Breast epithelium (tissue), 4 donors: ENCODE measurements around the gene CAPZA1. TPM values are rescaled to one million over a fixed set of nuclear protein-coding genes. Genes with fewer than 3 reads are reported as not detected.

Source experiments
- DNase-seq, 2 donors: peaks; one replicate each; pipeline ENCODE4 v3.0.0-alpha.2; 2019; ENCODE audit warnings: low spot score in 2 of 2
- H3K27ac ChIP-seq, 2 donors: fragments of 200-600 bp; sonication (generic) in 1 of 2; one replicate each; pipeline ENCODE4 v1.5.1; 2016 to 2019; ENCODE audit warnings: mild to moderate bottlenecking in 1 of 2
- H3K27me3 ChIP-seq, 2 donors: fragments of 200-600 bp; sonication (generic) in 1 of 2; one replicate each; pipeline versions ENCODE4 v1.5.1 to v1.6.0; 2017 to 2019; ENCODE audit warnings: control low read depth in 1 of 2, mild to moderate bottlenecking in 1 of 2
- H3K36me3 ChIP-seq: fragments of 200-600 bp; one replicate; pipeline ENCODE4 v1.5.1; 2019
- H3K4me1 ChIP-seq, 2 donors: fragments of 200-600 bp; sonication (generic); one replicate each; pipeline ENCODE4 v1.5.1; 2016 to 2019; ENCODE audit warnings: control low read depth in 1 of 2
- H3K4me3 ChIP-seq, 3 donors: fragments of 200-600 bp; sonication (generic); 1 replicate in 2 of 3; 2 replicates in 1 of 3; pipeline ENCODE4 v1.5.1; 2016 to 2019; ENCODE audit warnings: mild to moderate bottlenecking in 3 of 3, moderate library complexity in 2 of 3
- H3K9me3 ChIP-seq, 2 donors: fragments of 200-600 bp; sonication (generic) in 1 of 2; one replicate each; pipeline ENCODE4 v1.5.1; 2016 to 2019; ENCODE audit warnings: control low read depth in 1 of 2
- POLR2A ChIP-seq: fragments of 450-650 bp; IDR thresholded peaks from one replicate; pipeline ENCODE4 v1.6.1; 2016; ENCODE audit warnings: antibody characterized with exemption, mild to moderate bottlenecking, moderate library complexity
- POLR2AphosphoS5 ChIP-seq, 3 donors: sonication (generic); formaldehyde crosslinking; IDR thresholded peaks; one replicate each; pipeline ENCODE4 v1.6.1; 2017; ENCODE audit warnings: antibody characterized with exemption in 3 of 3
- intact Hi-C: fragments of 100-400 bp; cut with DNase I; formaldehyde crosslinking; loops from one replicate; pipeline ENCODE4 v1.15.1; 2023; ENCODE audit warnings: low total_unique reads
- total RNA-seq, 3 donors: library from RNA; depleted of rRNA; stranded (reverse); fragments of >200 nt; gene quantifications; one replicate each; pipeline ENCODE4 v1.1.0, GENCODE V29; 2016
- TF ChIP-seq, protein P1 (sequence below), 3 donors: fragments of 450-650 bp; IDR thresholded peaks; one replicate each; pipeline ENCODE4 v1.5.1; 2016 to 2017; ENCODE audit warnings: antibody characterized with exemption in 3 of 3, mild to moderate bottlenecking in 3 of 3, moderate library complexity in 3 of 3

CAPZA1 gene
- 100 to 1,000 TPM; 139 to 161 (median 142) TPM for total RNA-seq

GRCh38 chr1:112619518-112620376 is at the start of gene CAPZA1:
CAPZA1 (plus strand) TSS chr1:112619832; CDS start chr1:112619845, 13 bp downstream.
- TF ChIP-seq POLR2AphosphoS5 (IDR thresholded peaks at IDR 0.05) (peak; percentile 90 to 98 (median 91)), POLR2A (peak; percentile 94)
- TF ChIP-seq, protein P1, sequence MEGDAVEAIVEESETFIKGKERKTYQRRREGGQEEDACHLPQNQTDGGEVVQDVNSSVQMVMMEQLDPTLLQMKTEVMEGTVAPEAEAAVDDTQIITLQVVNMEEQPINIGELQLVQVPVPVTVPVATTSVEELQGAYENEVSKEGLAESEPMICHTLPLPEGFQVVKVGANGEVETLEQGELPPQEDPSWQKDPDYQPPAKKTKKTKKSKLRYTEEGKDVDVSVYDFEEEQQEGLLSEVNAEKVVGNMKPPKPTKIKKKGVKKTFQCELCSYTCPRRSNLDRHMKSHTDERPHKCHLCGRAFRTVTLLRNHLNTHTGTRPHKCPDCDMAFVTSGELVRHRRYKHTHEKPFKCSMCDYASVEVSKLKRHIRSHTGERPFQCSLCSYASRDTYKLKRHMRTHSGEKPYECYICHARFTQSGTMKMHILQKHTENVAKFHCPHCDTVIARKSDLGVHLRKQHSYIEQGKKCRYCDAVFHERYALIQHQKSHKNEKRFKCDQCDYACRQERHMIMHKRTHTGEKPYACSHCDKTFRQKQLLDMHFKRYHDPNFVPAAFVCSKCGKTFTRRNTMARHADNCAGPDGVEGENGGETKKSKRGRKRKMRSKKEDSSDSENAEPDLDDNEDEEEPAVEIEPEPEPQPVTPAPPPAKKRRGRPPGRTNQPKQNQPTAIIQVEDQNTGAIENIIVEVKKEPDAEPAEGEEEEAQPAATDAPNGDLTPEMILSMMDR (IDR thresholded peaks at IDR 0.05), result no peak
- peak; percentile 91 for DNase-seq
- H3K27ac ChIP-seq, result peak within 1 kb of the TSS; percentile 94 to 99
- H3K4me1 ChIP-seq, result peaks cover 8% of the 10 kb centered on the region in 2 donors
- H3K9me3 ChIP-seq, result no peaks in the 10 kb centered on the region
- intact Hi-C loops, result no loop called here
- H3K36me3 ChIP-seq, result no peaks in the 10 kb centered on the region
- H3K27me3 ChIP-seq, result no peaks in the 10 kb centered on the region
- H3K4me3 ChIP-seq, result peak within 1 kb of the TSS; percentile 69 to 87 (median 81)

DNA sequence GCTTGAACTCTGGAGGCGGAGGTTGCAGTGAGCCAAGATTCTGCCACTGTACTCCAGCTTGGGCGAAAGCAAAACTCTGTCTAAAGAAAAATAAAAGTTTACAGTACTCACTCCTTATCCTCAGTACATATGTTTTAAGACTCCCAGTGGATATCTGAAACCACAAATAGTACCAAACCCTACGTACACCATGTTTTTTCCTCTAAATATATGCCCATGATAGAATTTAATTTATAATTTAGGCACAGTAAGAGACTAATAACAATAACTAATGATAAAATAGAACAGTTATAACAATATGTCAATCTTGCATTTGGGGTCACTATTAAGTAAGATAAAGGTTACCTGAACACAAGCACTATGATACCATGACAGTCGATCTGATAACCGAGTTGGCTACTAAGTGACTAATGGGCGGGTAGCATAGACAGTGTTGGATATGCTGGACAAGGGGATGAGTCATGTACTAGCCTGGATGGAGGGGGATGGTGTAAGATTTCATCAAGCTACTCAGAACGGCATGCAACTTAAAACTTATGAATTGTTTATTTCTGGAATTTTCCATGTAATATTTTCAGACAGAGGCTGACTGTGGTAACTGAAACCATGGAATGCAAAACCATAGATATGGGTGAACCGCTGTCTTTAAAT is 44.4 kb upstream of the CAPZA1 start:
- DNase-seq, result no peak
- Histone ChIP-seq H3K9me3 (no peaks in the 10 kb centered on the region), H3K27ac (no peak overlapping the region), H3K27me3 (no peaks in the 10 kb centered on the region), H3K36me3 (no peaks in the 10 kb centered on the region), H3K4me1 (no peaks in the 10 kb centered on the region), H3K4me3 (no peak overlapping the region)
- intact Hi-C loops, result no loop called here
- no peak for TF ChIP-seq POLR2AphosphoS5 (IDR thresholded peaks at IDR 0.05)
- TF ChIP-seq, protein P1 (IDR thresholded peaks at IDR 0.05), result no peak
- no peak for TF ChIP-seq POLR2A

DNA sequence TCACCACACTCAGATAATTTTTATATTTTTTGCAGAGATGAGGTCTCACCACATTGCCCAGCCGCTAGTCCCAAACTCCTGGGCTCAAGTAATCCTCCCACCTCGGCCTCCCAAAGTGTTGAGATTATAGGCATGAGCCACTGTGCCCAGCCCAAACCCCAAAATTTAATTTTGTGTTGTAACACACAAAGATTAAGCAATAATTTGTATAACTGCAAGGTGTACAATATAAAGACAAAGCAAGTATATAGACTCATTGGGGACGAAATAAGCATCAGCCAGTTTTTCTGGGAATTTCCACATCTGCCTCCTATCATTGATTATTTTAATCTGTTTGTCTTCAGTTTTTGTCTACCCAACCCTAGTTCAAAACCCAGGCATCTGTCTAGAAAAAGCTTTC is 43.4 kb upstream of the CAPZA1 start:
- intact Hi-C loops, result no loop called here
- Histone ChIP-seq H3K27me3 (no peaks in the 10 kb centered on the region), H3K4me3 (no peak overlapping the region), H3K27ac (no peak overlapping the region), H3K9me3 (no peaks in the 10 kb centered on the region), H3K36me3 (no peaks in the 10 kb centered on the region), H3K4me1 (no peaks in the 10 kb centered on the region)
- no peak for DNase-seq
- TF ChIP-seq POLR2AphosphoS5 (IDR thresholded peaks at IDR 0.05), result no peak
- TF ChIP-seq, protein P1 (IDR thresholded peaks at IDR 0.05), result no peak
- no peak for TF ChIP-seq POLR2A

DNA sequence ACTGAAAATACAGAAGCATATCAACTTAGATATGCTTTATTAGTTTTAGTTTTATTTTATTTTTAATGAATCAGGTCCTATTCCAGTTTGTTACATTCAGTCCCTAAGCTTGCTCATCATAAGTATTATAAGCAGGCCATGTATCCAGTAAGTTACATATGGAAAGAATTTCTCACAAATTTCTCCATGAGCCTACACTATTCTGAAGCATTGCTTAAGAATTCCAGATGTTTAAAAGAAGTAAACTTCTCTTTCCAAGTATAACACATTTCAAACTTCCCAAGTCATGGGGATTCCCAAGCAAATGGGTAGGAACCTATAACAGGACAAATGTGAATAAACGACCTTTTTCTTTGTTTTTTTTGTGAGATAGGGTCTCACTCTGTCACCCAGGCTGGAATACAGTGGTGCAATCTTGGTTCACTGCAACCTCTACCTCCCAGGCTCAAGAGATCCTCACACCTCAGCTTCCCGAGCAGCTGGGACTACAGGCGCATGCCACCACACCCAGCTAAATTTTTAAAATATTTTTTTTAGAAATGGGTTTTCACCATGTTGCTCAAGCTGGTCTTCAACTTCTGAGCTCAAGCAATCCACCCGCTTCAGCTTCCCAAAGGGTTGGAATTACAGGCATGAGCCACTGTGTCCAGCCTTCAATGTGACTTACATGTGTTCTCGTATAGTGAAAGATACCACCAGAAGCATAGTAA is 39.7 kb upstream of the CAPZA1 start:
- intact Hi-C loops, result no loop called here
- no peak for DNase-seq
- H3K27me3 ChIP-seq, result no peaks in the 10 kb centered on the region
- TF ChIP-seq, protein P1 (IDR thresholded peaks at IDR 0.05), result no peak
- no peak for TF ChIP-seq POLR2AphosphoS5 (IDR thresholded peaks at IDR 0.05)
- TF ChIP-seq POLR2A, result no peak
- H3K4me3 ChIP-seq, result no peak overlapping the region
- no peaks in the 10 kb centered on the region for H3K9me3 ChIP-seq
- H3K27ac ChIP-seq, result no peak overlapping the region
- H3K4me1 ChIP-seq, result no peaks in the 10 kb centered on the region
- no peaks in the 10 kb centered on the region for H3K36me3 ChIP-seq
